ENCODE measurements around the gene TAF6. TPM values are rescaled to one million over a fixed set of nuclear protein-coding genes. Genes with fewer than 3 reads are reported as not detected.
A peak's percentile ranks its signal among the peaks of the same experiment; 100 is the strongest.

The TAF6 gene
- total and polyA plus RNA-seq, 9 of the 15 experiments (the other 6 are each of a cell fraction or from before 2014, with no cell fraction given) = 0.78 to 78.7 (median 21.3) TPM

GRCh38 chr7:100126239-100126930 lies 7.2 kb upstream of the TAF6 start (continued):
- TF ChIP-seq FOXA3 (CRISPR knock-in tag; conservative IDR thresholded peaks at IDR 0.05 in 1 of 2, IDR thresholded peaks at IDR 0.05 in 1 of 2) (0 out of 4 replicates have a peak, but pooled peaks of 1 of the 2 experiments have one; percentile 30), HCFC1 (IDR thresholded peaks at IDR 0.05; ENCODE audit: low read depth, low read length) (no peak), BDP1 (IDR thresholded peaks at IDR 0.05; ENCODE audit: insufficient read depth, insufficient read length) (no peak), SAFB (IDR thresholded peaks at IDR 0.05; ENCODE audit: borderline replicate concordance, low read depth, low read length) (no peak), RFX1 (IDR thresholded peaks at IDR 0.05) (no peak), ZNF124 (CRISPR knock-in tag; IDR thresholded peaks at IDR 0.05) (no peak), ZBTB12 (CRISPR knock-in tag; IDR thresholded peaks at IDR 0.05) (no peak), SRF (CRISPR knock-in tag; IDR thresholded peaks at IDR 0.05) (no peak), NR3C1 (CRISPR knock-in tag; IDR thresholded peaks at IDR 0.05) (no peak), RBM15 (IDR thresholded peaks at IDR 0.05; ENCODE audit: insufficient read depth, low read length) (no peak), EP400 (IDR thresholded peaks at IDR 0.05) (no peak), PATZ1 (CRISPR knock-in tag; IDR thresholded peaks at IDR 0.05; ENCODE audit: borderline replicate concordance) (no peak), ZC3H4 (CRISPR knock-in tag; IDR thresholded peaks at IDR 0.05; ENCODE audit: borderline replicate concordance) (peak; percentile 48; the same call in 1 of the 2 replicates), SIN3A (IDR thresholded peaks at IDR 0.05; ENCODE audit: borderline replicate concordance in 2 of 2, control insufficient read depth in 1 of 2, low read depth in 2 of 2, low read length in 2 of 2) (peak in 1 of 2 experiments; percentile 27; a peak in 2 of 4 replicates), TFE3 (CRISPR knock-in tag; IDR thresholded peaks at IDR 0.05) (no peak; the same call in 1 of the 2 replicates), SMARCE1 (IDR thresholded peaks at IDR 0.05) (peak; percentile 3; the same call in 1 of the 2 replicates), ILF3 (IDR thresholded peaks at IDR 0.05; ENCODE audit: borderline replicate concordance) (no peak), RNF219 (CRISPR knock-in tag; IDR thresholded peaks at IDR 0.05) (no peak), POLR2B (IDR thresholded peaks at IDR 0.05; ENCODE audit: low read depth, partially characterized antibody) (no peak), NR2F6 (CRISPR knock-in tag; IDR thresholded peaks at IDR 0.05) (no peak), NFE2 (IDR thresholded peaks at IDR 0.05; ENCODE audit: low read depth) (no peak)

Measured in K562 (cell line).